B cell (primary cell): ENCODE data around the gene CLEC1B. TPM values are rescaled to one million over a fixed set of nuclear protein-coding genes. Genes with fewer than 3 reads are reported as not detected.

Experiments used
- ATAC-seq: fragments of 200-7000 bp; cut with Tn5 transposase; one replicate; pipeline ENCODE4 v1.10.0; 2021; ENCODE audit warnings: low read depth, mild to moderate bottlenecking, moderate number of reproducible peaks, moderate library complexity
- CTCF ChIA-PET: fragments of 350-600 bp; sonication (Branson Sonifier 250); formaldehyde crosslinking; loops from one replicate; lab custom pipeline; 2021; ENCODE audit warnings: antibody characterized with exemption, inconsistent platforms; lab: Charles Lee
- POLR2A ChIA-PET: fragments of 350-600 bp; sonication (Branson Sonifier 250); formaldehyde crosslinking; loops from one replicate; lab custom pipeline; 2021; ENCODE audit warnings: antibody characterized with exemption; lab: Charles Lee
- DNase-seq: peaks from one replicate; pipeline ENCODE4 v3.0.0; 2013
- H2AFZ ChIP-seq: 2 replicates; pipeline ENCODE4 v1.6.1; 2012; ENCODE audit warnings: mild to moderate bottlenecking, low read depth, low read length; ENCODE audit not compliant: insufficient read depth, poor library complexity, severe bottlenecking
- H3K27ac ChIP-seq, 2 donors: 1 replicate in 1 of 2; 2 replicates in 1 of 2; pipeline ENCODE4 v1.5.1; 2012 to 2013; ENCODE audit warnings: low read length in 2 of 2, mild to moderate bottlenecking in 2 of 2, moderate library complexity in 1 of 2
- H3K27me3 ChIP-seq, 4 experiments: fragments of 200-600 bp in 1 of 4; sonication (generic) in 1 of 4; replicated peaks in 1 of 4; 1 replicate in 2 of 4; 2 replicates in 2 of 4; pipeline versions ENCODE4 v1.6.1 to v1.7.0; 2013 to 2016; ENCODE audit warnings: low read length in 3 of 4, mild to moderate bottlenecking in 2 of 4, mixed read lengths in 1 of 4, moderate library complexity in 1 of 4; ENCODE audit not compliant: insufficient read depth in 4 of 4, control insufficient read depth in 3 of 4; ENCODE audit errors: control extremely low read depth in 1 of 4
- H3K36me3 ChIP-seq, 2 experiments: replicated peaks in 1 of 2; 1 replicate in 1 of 2; 2 replicates in 1 of 2; pipeline versions ENCODE4 v1.6.1 to v1.7.1; 2013; ENCODE audit warnings: low read length in 1 of 2; ENCODE audit not compliant: insufficient read depth in 2 of 2, control insufficient read depth in 1 of 2; ENCODE audit errors: control extremely low read depth in 1 of 2, extremely low read depth in 1 of 2
- H3K4me1 ChIP-seq, 2 donors: fragments of 200-600 bp in 1 of 2; sonication (generic) in 1 of 2; 1 replicate in 1 of 2; 2 replicates in 1 of 2; pipeline versions ENCODE4 v1.5.1 to v1.6.1; 2013 to 2017; ENCODE audit warnings: low read length in 2 of 2; ENCODE audit not compliant: control insufficient read depth in 2 of 2, insufficient read depth in 2 of 2
- H3K4me2 ChIP-seq: replicated peaks from 2 replicates; pipeline ENCODE3; 2012; ENCODE audit warnings: mild to moderate bottlenecking, low read depth, low read length; ENCODE audit not compliant: poor library complexity, severe bottlenecking
- H3K4me3 ChIP-seq, 5 experiments: fragments of 200-600 bp in 1 of 5; sonication (generic) in 1 of 5; 1 replicate in 3 of 5; 2 replicates in 2 of 5; pipeline versions ENCODE4 v1.5.1 to v1.7.0; 2011 to 2016; ENCODE audit warnings: low read length in 4 of 5, mild to moderate bottlenecking in 4 of 5, low read depth in 2 of 5, control low read depth in 1 of 5, moderate library complexity in 1 of 5; ENCODE audit not compliant: insufficient read depth in 1 of 5; ENCODE audit errors: control extremely low read depth in 1 of 5, extremely low read depth in 1 of 5
- H3K79me2 ChIP-seq: fragments of 200-600 bp; sonication (generic); one replicate; pipeline ENCODE4 v1.6.0; 2016; ENCODE audit warnings: low read length; ENCODE audit not compliant: control insufficient read depth, insufficient read depth
- H3K9ac ChIP-seq: fragments of 200-600 bp; sonication (generic); 2 replicates; pipeline ENCODE4 v1.6.1; 2017; ENCODE audit warnings: mild to moderate bottlenecking, low read length, moderate library complexity
- H3K9me3 ChIP-seq, 3 donors: one replicate each; pipeline versions ENCODE4 v1.6.1 to v1.7.1; 2013; ENCODE audit warnings: low read length in 2 of 3; ENCODE audit not compliant: control insufficient read depth in 2 of 3, insufficient read depth in 1 of 3; ENCODE audit errors: control extremely low read depth in 1 of 3
- H4K20me1 ChIP-seq: 2 replicates; pipeline ENCODE4 v1.6.0; 2012; ENCODE audit warnings: mild to moderate bottlenecking, low read length; ENCODE audit not compliant: insufficient read depth, control insufficient read depth, poor library complexity, severe bottlenecking
- H3K27ac Mint-ChIP-seq: one replicate; pipeline ENCODE4 v1.8.0; 2021; ENCODE audit warnings: mixed read lengths
- H3K27me3 Mint-ChIP-seq: one replicate; pipeline ENCODE4 v1.8.0; 2021; ENCODE audit warnings: mixed read lengths
- H3K4me1 Mint-ChIP-seq: one replicate; pipeline ENCODE4 v1.8.0; 2021; ENCODE audit warnings: mixed read lengths
- H3K4me3 Mint-ChIP-seq: one replicate; pipeline ENCODE4 v1.8.0; 2021; ENCODE audit warnings: mixed read lengths
- H3K9me3 Mint-ChIP-seq: one replicate; pipeline ENCODE4 v1.8.0; 2022; ENCODE audit warnings: mixed read lengths; ENCODE audit not compliant: insufficient read depth
- EZH2 ChIP-seq: IDR thresholded peaks from 2 replicates; pipeline ENCODE4 v1.6.1; 2012; ENCODE audit warnings: borderline replicate concordance, low read depth, mild to moderate bottlenecking, moderate library complexity, low read length; ENCODE audit not compliant: insufficient read depth, poor library complexity, severe bottlenecking
- WGBS: methylation state at CpG from one replicate; pipeline ENCODE4 v1.1.5; 2013; ENCODE audit warnings: missing lambda C conversion rate; ENCODE audit not compliant: insufficient coverage; 5-methylcytosine and 5-hydroxymethylcytosine counted together
- intact Hi-C: fragments of 100-400 bp; cut with micrococcal nuclease; formaldehyde crosslinking; loops from one replicate; pipeline ENCODE4 v1.10.0; 2022
- polyA minus RNA-seq: library from RNA; depleted of rRNA, polyadenylated mRNA; stranded (reverse); fragments of >200 nt; gene quantifications from 2 replicates; pipeline ENCODE4 v1.2.3, GENCODE V29; 2012
- polyA plus RNA-seq: library from polyadenylated mRNA; depleted of rRNA; stranded (reverse); fragments of >200 nt; gene quantifications from 2 replicates; pipeline ENCODE4 v1.2.3, GENCODE V29; 2012
- total RNA-seq, 2 donors: library from RNA; stranded (reverse); fragments of 120-200 nt in 1 of 2; gene quantifications; 1 replicate in 1 of 2; 2 replicates in 1 of 2; pipeline versions ENCODE4 v1.2.3 to v1.2.4, GENCODE V29; 2013 to 2022
- TF ChIP-seq, protein P1 (sequence below): fragments of 200-600 bp; IDR thresholded peaks from one replicate; pipeline ENCODE4 v1.8.0; 2022; ENCODE audit warnings: antibody characterized with exemption, mild to moderate bottlenecking

CLEC1B gene
- total RNA-seq (not detected in 2 replicates), polyA plus RNA-seq (not detected in 2 replicates), polyA minus RNA-seq (0.86 TPM in 1 of 2 replicates, not detected in the other)
- total RNA-seq (2013) = 5.9 TPM

DNA sequence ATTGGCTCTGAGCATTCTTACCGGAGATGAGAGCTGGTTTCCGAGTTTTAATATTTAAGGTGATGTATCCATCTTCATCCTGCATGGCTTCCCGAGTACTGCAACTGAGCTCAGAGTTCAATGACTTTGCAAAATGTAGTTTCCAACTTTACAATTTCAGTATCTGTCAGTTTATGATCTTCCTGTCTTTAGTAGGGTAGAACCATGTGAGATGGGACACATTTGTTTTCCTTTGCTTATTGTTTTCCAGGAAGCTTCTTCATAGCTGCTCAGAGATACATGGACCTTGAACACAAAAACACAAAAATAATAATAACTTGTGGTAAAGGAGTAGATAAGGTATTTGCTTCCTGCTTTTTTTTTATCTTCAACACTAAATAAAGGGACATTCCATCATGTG, at the start of gene CLEC1B:
Gene CLEC1B, minus strand, starts transcription at position 106 of the 400 bp plus-strand sequence. Its CDS starts 21 bp downstream, at position 85.
- no peaks in the 10 kb centered on the region for H3K79me2 ChIP-seq
- intact Hi-C loops = no loop called here
- no peak within 1 kb of the TSS for H3K4me2 ChIP-seq
- POLR2A ChIA-PET = no interaction called here
- no peak within 1 kb of the TSS for H3K4me3 ChIP-seq
- DNase-seq (no peak), ATAC-seq (no peak)
- no peaks in the 10 kb centered on the region for H4K20me1 ChIP-seq
- TF ChIP-seq, protein P1, sequence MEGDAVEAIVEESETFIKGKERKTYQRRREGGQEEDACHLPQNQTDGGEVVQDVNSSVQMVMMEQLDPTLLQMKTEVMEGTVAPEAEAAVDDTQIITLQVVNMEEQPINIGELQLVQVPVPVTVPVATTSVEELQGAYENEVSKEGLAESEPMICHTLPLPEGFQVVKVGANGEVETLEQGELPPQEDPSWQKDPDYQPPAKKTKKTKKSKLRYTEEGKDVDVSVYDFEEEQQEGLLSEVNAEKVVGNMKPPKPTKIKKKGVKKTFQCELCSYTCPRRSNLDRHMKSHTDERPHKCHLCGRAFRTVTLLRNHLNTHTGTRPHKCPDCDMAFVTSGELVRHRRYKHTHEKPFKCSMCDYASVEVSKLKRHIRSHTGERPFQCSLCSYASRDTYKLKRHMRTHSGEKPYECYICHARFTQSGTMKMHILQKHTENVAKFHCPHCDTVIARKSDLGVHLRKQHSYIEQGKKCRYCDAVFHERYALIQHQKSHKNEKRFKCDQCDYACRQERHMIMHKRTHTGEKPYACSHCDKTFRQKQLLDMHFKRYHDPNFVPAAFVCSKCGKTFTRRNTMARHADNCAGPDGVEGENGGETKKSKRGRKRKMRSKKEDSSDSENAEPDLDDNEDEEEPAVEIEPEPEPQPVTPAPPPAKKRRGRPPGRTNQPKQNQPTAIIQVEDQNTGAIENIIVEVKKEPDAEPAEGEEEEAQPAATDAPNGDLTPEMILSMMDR = no peak
- no peak for TF ChIP-seq EZH2
- H3K9me3 Mint-ChIP-seq = no peaks in the 10 kb centered on the region
- no peaks in the 10 kb centered on the region for H3K4me1 ChIP-seq
- H3K9me3 ChIP-seq = no peaks in the 10 kb centered on the region
- CTCF ChIA-PET = no interaction called here
- H3K27me3 Mint-ChIP-seq = peaks cover 50% of the 10 kb centered on the region
- no peaks in the 10 kb centered on the region for H3K4me1 Mint-ChIP-seq
- H3K9ac ChIP-seq = no peak within 1 kb of the TSS
- H3K36me3 ChIP-seq = no peaks in the 10 kb centered on the region
- no peak within 1 kb of the TSS for H3K27ac Mint-ChIP-seq
- no peak within 1 kb of the TSS for H3K27ac ChIP-seq
- H3K4me3 Mint-ChIP-seq = no peak within 1 kb of the TSS
- H3K27me3 ChIP-seq = peaks cover 0 to 10% (median 5%) of the 10 kb centered on the region in 4 experiments
- WGBS = no CpG with 5 or more reads among the region's 3 CpGs
- no peak within 1 kb of the TSS for H2AFZ ChIP-seq

DNA sequence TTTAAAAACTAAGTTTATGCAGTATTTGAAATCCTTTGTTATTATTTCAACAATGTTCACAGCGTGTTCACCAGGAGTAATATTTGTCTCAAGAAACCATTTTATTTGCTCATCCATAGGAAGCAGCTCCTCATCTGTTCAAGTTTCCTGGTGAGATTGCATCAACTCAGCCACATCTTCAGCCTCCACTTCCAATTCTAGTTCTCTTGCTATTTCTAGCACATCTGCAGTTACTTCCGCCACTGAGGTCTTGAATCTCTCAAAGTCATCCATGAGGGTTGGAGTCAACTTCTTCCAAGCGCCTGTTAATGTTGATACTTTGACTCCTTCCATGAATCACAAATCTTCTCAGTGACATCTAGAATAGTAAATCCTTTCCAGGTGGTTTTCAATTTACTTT, 49.6 kb upstream of the CLEC1B start:
- ATAC-seq = no peak

More for the DNA sequence above, 49.6 kb upstream of the CLEC1B start:
- Histone ChIP-seq H3K27ac (no peak overlapping the region), H3K4me2 (no peak overlapping the region), H3K9me3 (no peaks in the 10 kb centered on the region), H3K36me3 (no peaks in the 10 kb centered on the region), H3K4me1 (peaks cover 6 to 15% of the 10 kb centered on the region in 2 donors), H3K9ac (no peak overlapping the region), H3K79me2 (no peaks in the 10 kb centered on the region), H4K20me1 (no peaks in the 10 kb centered on the region), H3K4me3 (no peak overlapping the region), H3K27me3 (peaks cover 0 to 9% (median 5%) of the 10 kb centered on the region in 4 experiments), H2AFZ (no peak overlapping the region)
- WGBS = 44% methylated on average over 2 of the region's 3 CpGs
- Mint-ChIP-seq H3K27ac (no peak overlapping the region), H3K9me3 (no peaks in the 10 kb centered on the region), H3K4me1 (peaks cover 10% of the 10 kb centered on the region), H3K27me3 (peaks cover 25% of the 10 kb centered on the region), H3K4me3 (no peak overlapping the region)
- ChIA-PET POLR2A (no interaction called here), CTCF (no interaction called here)
- no peak for TF ChIP-seq EZH2
- TF ChIP-seq, protein P1 = no peak
- intact Hi-C loops = no loop called here
- no peak for DNase-seq
